Ascending aorta (tissue), 2 donors: ENCODE measurements around the gene PRKCB. TPM values are rescaled to one million over a fixed set of nuclear protein-coding genes. Genes with fewer than 3 reads are reported as not detected.

Experiments
- DNase-seq, 2 donors: peaks; one replicate each; pipeline ENCODE4 v3.0.0-alpha.2; 2019; ENCODE audit warnings: low spot score in 2 of 2
- H3K27ac ChIP-seq, 2 donors: fragments of 200-600 bp; sonication (generic); one replicate each; pipeline ENCODE4 v1.5.1; 2016 to 2017; ENCODE audit warnings: mild to moderate bottlenecking in 1 of 2
- H3K27me3 ChIP-seq: fragments of 200-600 bp; sonication (generic); one replicate; pipeline ENCODE4 v1.5.1; 2017
- H3K36me3 ChIP-seq, 2 donors: fragments of 200-600 bp; sonication (generic); one replicate each; pipeline ENCODE4 v1.5.1; 2016
- H3K4me1 ChIP-seq, 2 donors: fragments of 200-600 bp; sonication (generic); one replicate each; pipeline ENCODE4 v1.5.1; 2016 to 2017; ENCODE audit warnings: mild to moderate bottlenecking in 1 of 2
- H3K4me3 ChIP-seq, 2 donors: fragments of 200-600 bp; sonication (generic); one replicate each; pipeline ENCODE4 v1.5.1; 2016 to 2017; ENCODE audit warnings: mild to moderate bottlenecking in 1 of 2
- H3K9me3 ChIP-seq, 2 donors: fragments of 200-600 bp; sonication (generic); one replicate each; pipeline ENCODE4 v1.5.1; 2016
- CTCF ChIP-seq, 3 experiments: fragments of 200-600 bp in 2 of 3; fragments of 450-650 bp in 1 of 3; sonication (generic) in 2 of 3; IDR thresholded peaks; one replicate each; pipeline ENCODE4 v1.5.1; 2016 to 2019; ENCODE audit warnings: antibody characterized with exemption in 3 of 3, mild to moderate bottlenecking in 1 of 3, moderate library complexity in 1 of 3
- intact Hi-C: fragments of 100-400 bp; cut with DNase I; formaldehyde crosslinking; loops from one replicate; pipeline ENCODE4 v1.15.1; 2023
- total RNA-seq: library from RNA; depleted of rRNA; stranded (reverse); fragments of >200 nt; gene quantifications from one replicate; pipeline ENCODE4 v1.1.0, GENCODE V29; 2016

Gene PRKCB
- total RNA-seq, 1 donor from 2014 or later = 1.2 TPM

GRCh38 chr16:24139282-24139681, 303.5 kb downstream of the PRKCB start:
- no peaks in the 10 kb centered on the region for H3K27me3 ChIP-seq
- no peak overlapping the region for H3K4me3 ChIP-seq
- no peak overlapping the region for H3K27ac ChIP-seq
- no peaks in the 10 kb centered on the region for H3K9me3 ChIP-seq
- no peaks in the 10 kb centered on the region for H3K36me3 ChIP-seq
- H3K4me1 ChIP-seq = no peaks in the 10 kb centered on the region
- no peak for DNase-seq
- no peak for TF ChIP-seq CTCF (IDR thresholded peaks at IDR 0.05)
- intact Hi-C loops = no loop called here

- Histone ChIP-seq H3K36me3 (no peaks in the 10 kb centered on the region), H3K27me3 (no peaks in the 10 kb centered on the region), H3K9me3 (no peaks in the 10 kb centered on the region), H3K4me3 (no peak overlapping the region), H3K4me1 (no peaks in the 10 kb centered on the region), H3K27ac (no peak overlapping the region)
- DNase-seq = no peak
- no peak for TF ChIP-seq CTCF (IDR thresholded peaks at IDR 0.05)
- intact Hi-C loops = no loop called here
Measured at GRCh38 chr16:24140730-24141129, 304.9 kb downstream of the PRKCB start.

GRCh38 chr16:24141466-24141865, 305.7 kb downstream of the PRKCB start:
- intact Hi-C loops = no loop called here
- no peaks in the 10 kb centered on the region for H3K4me1 ChIP-seq
- H3K4me3 ChIP-seq = no peak overlapping the region
- H3K27me3 ChIP-seq = no peaks in the 10 kb centered on the region
- no peaks in the 10 kb centered on the region for H3K9me3 ChIP-seq
- H3K27ac ChIP-seq = no peak overlapping the region
- TF ChIP-seq CTCF (IDR thresholded peaks at IDR 0.05) = no peak
- H3K36me3 ChIP-seq = no peaks in the 10 kb centered on the region
- no peak for DNase-seq

DNA sequence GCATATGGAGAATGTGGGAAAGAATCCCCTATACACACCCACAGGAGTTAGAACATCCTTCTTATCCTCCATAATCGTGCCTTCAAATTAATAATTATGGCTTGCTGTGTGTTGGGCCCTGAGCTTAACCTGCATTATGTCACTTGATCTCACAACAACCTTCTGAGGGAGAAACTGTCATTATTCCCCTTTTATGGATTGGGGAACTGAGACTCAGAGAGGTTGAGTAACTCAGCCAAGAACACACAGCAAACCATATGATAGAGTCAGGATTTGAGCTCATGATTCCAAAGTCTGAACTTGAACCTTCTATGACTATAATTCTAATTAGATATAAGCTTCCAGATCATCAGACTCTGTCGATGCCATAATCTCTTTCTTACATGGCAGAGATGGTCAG, 306.1 kb downstream of the PRKCB start:
- intact Hi-C loops = no loop called here
- H3K27ac ChIP-seq = no peak overlapping the region
- TF ChIP-seq CTCF (IDR thresholded peaks at IDR 0.05) = no peak

DNA sequence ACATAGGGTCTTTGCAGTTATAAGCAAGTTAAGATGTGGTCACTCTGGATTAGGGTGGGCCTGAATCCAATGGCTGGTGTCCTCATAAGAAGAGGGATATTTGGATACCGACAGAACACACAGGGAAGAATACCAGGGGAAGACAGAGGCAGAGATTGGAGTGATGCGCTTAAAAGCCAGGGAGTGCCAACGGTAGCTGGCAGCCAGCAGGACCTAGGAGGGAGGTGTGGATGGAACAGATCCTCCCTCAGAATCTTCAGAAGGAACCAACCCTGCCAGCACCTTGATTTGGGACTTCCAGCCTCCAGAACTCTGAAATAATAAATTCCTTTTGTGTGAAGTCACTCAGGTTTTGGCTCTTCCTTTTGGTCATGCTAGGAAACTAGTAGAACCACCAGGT, 310.1 kb downstream of the PRKCB start:
- H3K4me1 ChIP-seq = no peaks in the 10 kb centered on the region
- DNase-seq = no peak
- no peak overlapping the region for H3K4me3 ChIP-seq
- no peaks in the 10 kb centered on the region for H3K36me3 ChIP-seq
- TF ChIP-seq CTCF (IDR thresholded peaks at IDR 0.05) = no peak
- H3K27me3 ChIP-seq = no peaks in the 10 kb centered on the region
- no peak overlapping the region for H3K27ac ChIP-seq
- no peaks in the 10 kb centered on the region for H3K9me3 ChIP-seq
- intact Hi-C loops = no loop called here

More for the DNA sequence above, 306.1 kb downstream of the PRKCB start:
- Histone ChIP-seq H3K36me3 (no peaks in the 10 kb centered on the region), H3K9me3 (no peaks in the 10 kb centered on the region), H3K4me3 (no peak overlapping the region), H3K27me3 (no peaks in the 10 kb centered on the region), H3K4me1 (no peaks in the 10 kb centered on the region)
- no peak for DNase-seq

DNA sequence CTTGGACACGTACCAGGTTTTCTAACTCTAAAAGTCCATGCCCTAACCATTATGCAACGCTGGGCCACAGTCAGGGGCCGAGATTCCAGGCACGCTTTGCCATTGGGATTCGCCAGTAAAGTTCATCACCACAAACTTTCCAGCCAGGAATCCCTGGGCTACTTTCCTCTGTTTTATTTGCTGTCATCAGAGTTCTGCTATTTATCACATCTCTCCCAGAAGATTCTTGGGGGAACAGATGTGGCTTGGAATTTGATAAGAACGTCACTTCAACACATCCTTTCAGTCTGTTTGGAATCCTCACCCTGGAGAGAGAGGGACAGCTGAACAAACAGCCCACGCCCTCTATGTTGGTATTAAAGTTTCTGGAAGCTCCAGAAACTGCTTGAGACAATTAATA, 310.7 kb downstream of the PRKCB start:
- Histone ChIP-seq H3K4me1 (no peaks in the 10 kb centered on the region), H3K9me3 (no peaks in the 10 kb centered on the region), H3K36me3 (no peaks in the 10 kb centered on the region), H3K4me3 (no peak overlapping the region), H3K27me3 (no peaks in the 10 kb centered on the region), H3K27ac (no peak overlapping the region)
- DNase-seq = no peak
- TF ChIP-seq CTCF (IDR thresholded peaks at IDR 0.05) = no peak
- intact Hi-C loops = no loop called here
